Suppressor macrophage treated with lipopolysaccharide for 1 hour (primary cell): ENCODE measurements around the gene TACR1.
"Not testable (repeated sequence)": the region's sequence is repeated elsewhere in the genome, so short reads cannot be mapped to it uniquely, and the experiment has no call there.

Source experiments
- DNase-seq, 3 donors: peaks; one replicate each; pipeline ENCODE4 v3.0.0-alpha.2; 2020 to 2022

The TACR1 gene

DNA sequence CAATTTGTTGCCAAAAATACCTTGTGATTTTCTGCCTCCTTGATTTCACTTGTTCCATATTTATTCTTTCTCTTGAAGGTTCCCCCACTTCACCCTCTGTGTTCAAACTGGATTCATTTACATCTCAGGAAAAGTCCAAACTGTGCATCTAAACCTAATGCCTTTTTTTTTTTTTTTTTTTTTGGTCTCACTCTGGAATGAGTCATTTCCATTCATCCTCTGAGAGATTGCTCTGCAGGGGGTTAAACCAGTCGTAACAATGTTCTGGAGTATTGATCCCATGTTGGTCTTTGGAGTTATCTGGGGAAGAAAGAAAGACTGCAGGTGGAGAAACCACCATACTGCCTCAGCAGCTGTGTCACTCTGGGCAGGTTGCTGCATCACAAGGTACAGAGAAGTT, 119.7 kb downstream of the TACR1 start:
- DNase-seq = no peak

DNA sequence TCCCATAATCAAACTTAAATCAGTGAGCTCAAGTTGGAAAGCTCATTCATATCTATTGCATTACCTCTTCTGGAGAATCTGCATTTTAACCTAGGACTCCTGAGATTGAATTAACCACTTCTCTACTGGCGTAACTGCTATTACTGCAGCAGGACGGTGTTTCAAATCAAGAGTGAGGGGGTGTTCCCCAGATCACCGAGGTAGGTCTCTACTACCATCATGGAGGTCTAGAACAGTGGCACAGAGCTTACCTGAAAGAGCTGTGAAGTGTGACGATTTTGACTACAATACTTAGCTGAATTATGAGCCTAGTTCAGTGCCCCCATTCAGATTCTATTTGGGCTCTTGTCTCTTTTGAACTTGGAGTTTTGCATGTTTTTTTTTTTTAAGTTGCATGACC, 121.4 kb downstream of the TACR1 start:
- no peak for DNase-seq

DNA sequence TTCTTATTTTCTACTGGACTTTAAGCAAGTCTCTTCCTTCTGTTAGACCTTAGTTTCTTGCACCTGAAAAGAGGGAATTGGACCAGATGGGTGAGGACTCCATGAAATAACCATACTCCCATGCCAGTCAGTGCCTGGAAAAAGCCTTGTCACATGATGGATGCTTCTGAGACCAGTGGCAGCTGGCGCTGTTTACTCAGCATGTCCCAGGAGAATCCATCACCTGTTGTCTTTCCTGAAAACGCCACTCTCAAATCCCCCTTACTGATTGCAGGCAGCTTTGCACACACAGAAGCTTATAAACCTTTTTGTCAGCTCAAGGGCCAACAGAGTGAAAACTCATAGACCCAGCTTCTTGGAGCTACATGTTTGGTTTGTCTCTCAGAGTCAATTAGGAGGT, 123.2 kb downstream of the TACR1 start:
- no peak for DNase-seq

DNA sequence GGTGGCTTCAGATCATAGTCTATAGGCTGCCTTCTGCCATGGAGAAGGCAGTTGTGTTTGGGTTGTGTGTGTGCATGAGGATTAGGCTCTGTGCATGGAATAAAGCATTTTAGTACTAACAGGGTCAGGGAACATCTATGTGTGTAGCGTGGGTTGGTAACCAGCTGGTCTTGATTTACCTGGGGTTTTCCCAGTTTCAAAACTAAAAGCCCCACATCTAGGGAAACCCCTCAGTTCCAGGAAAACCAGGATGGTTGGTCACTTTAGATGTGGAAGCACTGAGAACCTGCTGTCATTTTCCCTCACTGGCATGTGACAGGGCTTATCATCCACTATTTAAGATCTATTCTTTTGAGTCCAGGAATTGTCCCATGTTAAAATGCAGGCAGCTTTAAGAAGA, 124.6 kb downstream of the TACR1 start:
- DNase-seq = peak; percentile 8 to 32 (median 24)

DNA sequence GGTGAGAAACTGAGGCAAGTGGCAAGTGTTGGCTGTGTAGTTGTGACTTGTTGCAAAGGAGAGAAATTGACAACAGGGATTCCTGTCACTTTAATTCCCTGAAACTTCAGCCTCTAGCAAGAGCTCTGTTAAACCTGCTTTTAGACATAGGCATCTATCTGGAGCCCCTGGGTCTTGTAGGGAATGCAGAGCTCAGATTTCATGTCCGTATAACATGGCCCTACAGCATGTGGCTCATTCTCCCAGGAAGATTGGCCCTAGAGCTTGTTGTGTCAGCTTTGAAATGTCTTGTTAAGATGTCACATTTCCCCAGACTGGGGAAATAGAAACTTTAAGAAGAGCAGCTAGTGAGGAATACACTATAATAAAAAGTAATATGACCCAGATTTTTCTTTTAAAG, 125.1 kb downstream of the TACR1 start:
- no peak for DNase-seq

DNA sequence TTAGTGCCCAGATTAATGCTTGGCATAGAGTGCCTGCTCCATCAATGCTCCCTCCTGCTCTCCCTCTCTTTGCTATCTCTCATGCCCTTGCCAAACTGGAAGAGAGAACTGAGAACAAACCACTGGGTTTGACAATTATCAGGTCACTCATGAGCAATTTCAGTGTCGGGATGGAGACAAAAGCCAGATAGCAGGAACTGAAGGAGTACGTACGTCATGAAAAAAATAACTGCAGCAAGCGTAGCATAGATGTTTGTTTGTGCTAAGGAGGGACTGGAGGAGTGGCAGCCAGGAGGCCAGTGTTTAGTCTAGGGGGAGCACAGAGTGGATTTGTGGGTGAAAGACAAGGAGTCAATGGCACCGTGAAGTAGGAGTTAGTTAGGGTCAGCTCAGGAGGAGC, 127.6 kb downstream of the TACR1 start:
- DNase-seq = no peak

DNA sequence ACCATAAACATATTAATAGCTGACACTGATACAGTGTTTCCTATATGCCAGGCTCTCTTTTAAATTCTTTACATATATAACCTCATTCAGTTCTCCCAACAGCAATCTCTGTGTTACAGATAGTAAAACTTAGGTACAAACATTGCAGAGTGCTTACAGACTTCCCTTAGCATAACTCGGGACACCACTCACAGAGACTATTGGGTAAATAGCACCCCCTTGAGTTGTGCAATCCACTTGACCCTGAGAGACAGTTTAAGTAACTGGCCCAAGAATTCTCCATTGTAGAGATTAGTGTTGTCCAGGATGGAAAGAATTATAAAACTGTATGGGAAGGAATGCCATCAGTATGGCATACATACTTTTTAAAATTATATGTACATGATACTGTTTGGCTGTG, 130.8 kb downstream of the TACR1 start:
- peak in 1 of 3 donors; percentile 40 for DNase-seq

DNA sequence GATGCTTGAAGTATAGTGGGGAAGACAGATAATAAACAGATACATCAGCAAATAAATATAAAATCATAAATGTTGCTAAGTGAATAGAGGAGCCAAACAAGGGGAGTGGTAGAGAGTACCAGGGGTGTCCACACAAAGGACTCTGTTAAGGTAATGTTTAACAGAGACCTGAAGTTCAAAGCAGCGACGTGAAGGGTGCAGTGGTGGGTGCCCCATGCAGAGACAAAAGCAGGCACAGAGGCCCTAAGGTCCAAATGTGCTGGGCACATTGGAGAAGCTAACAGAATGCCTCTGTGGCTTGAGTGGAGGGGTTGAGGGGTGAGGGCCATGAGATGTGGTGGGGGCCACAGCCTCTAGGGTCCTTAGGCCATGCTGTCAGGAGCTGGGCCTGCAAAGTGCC, 131.8 kb downstream of the TACR1 start:
- no peak for DNase-seq

DNA sequence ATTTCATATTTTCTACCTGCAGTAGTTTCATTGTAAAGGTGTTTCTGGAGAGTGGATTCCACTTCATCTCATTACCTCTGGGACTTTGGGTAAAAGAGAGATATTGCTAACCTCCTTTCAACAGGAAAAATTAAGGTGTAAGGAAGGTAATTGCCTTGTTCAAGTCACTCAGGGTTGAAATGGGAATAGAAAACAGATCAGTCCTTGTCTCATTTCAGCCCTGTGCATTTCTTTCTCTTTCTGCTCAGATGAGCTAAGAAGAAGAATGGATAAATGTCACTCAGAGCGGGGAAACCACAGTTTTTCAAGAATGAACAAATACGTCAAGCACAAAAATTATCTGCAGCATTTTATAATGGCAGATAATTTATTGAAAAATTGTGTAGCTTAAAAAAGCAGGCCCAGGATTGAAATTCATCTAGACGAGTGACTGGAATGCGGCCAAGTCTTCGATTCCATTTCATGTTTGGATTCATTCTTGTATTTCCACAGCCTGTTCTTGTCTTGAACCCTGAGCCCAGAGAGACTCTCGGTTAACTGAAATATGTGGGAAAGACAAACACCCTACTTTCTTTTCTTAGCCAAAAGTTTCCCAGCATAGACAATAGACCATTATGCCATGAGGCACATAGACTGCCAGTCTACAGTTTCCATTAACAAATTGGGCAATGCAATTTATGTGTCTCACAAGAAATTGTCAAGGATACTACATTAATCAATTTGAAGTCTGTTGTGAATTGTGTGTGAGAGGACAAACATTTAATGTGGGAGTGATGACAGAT, 133.0 kb downstream of the TACR1 start:
- DNase-seq = no peak

DNA sequence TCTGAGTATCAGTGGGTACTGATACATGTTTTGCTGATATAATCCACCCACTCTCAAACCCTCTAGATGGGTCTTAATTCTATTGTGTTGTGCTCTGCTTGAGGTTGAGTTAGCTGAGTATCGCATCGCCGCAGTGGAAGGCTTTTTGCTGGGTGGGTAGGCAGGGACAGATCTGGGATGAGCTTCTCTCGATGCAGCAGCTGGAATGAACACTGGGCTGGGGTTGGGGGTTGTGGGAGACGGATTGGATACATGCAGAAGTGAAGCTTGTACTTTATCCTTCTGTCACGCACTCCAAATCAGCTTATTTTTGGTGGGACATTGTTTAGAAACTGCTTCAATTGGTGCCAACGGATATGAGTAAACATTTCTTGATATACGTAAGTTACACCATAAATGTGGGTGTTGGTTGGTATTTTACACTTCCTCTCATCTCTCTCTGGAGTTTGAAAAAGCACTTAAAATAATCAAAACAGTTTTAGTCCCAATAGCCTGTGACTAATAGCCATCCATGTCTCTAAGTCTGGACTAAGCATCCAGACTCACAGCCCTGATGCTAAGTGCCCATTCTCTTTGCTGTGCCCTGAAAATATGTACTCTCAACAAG, 133.8 kb downstream of the TACR1 start:
- DNase-seq = no peak

DNA sequence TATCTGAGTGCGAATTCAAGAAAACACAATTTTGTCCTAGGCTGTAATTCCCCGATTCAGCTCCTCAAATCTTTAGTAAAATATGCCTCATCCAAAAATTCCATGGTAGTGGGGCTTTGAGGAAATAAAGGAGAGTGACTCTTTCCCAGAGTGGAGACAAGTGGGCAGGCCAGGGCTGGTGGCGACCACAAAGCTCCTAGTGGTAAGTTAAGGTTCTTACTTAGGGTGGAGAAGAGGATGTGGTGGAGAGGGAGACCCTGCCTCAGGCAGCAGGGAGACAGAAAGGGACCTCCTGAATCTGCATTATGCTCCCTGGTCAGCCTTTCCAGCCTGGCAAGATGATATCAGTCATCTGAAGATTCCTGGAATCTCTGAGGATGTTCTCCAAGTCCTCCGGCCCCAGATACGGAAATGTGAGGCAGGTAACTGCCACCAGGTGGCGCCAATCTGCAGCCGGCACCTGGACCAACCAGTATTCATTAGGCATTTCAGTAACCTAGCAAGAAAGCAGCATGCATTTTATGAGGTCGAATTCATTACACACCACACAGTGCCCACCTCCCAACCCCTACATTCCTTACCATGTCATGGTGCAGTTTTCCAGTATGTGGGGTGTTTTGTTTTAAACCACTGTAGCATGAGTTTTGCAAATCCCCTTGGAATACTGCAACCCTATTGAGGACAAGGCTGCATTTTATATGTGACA, 134.5 kb downstream of the TACR1 start:
- peak; percentile 63 to 69 (median 68) for DNase-seq

DNA sequence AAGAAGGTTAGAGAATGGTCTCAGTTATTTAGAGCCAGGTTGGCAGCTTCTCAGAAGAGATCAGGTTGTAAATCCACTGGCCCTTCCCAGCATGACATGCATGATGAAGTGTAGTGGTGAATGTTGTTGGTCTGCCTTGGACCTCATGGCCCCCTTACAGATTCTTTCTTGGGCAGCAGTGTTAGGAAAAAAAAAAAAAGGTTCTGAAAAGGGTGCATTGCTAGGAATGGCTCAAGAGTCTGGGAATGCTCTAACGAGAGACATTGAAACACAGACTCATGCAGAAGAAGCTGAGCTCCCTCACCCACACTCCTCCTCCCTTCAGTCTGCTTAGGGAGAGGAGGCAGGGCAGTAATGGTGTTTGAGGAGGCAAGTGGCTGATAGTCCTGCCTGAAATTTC, 135.4 kb downstream of the TACR1 start:
- no peak for DNase-seq

DNA sequence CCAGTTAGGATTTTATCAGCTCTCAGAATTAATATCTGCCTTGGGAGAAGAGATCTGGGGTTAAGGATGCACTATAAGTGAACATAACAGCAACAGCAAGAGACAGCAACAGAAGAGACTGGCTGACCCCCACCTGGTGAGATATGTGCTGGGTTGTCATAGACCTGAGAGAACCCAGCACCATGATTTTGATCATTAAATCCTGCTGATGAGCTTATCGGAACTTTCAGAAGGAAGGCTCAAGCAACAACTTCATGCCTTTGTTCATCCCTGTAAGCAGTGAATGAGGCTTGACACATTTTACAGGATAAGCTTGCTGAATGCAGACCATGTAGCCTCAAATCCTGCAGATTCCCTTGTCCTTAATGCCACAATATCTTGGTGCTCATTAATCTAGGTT, 140.9 kb downstream of the TACR1 start:
- no peak for DNase-seq

DNA sequence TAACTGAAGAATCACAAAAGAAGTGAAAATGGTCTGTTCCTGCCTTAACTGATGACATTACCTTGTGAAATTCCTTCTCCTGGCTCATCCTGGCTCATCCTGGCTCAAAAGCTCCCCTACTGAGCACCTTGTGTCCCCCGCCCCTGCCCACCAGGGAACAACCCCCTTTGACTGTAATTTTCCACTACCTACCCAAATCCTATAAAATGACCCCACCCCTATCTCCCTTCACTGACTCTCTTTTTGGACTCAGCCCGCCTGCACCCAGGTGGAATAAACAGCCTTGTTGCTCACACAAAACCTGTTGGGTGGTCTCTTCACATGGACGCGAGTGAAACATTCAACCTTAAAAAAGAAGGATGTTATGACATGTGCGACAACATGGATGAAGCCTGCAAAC, 142.2 kb downstream of the TACR1 start:
- DNase-seq = not testable (repeated sequence)

DNA sequence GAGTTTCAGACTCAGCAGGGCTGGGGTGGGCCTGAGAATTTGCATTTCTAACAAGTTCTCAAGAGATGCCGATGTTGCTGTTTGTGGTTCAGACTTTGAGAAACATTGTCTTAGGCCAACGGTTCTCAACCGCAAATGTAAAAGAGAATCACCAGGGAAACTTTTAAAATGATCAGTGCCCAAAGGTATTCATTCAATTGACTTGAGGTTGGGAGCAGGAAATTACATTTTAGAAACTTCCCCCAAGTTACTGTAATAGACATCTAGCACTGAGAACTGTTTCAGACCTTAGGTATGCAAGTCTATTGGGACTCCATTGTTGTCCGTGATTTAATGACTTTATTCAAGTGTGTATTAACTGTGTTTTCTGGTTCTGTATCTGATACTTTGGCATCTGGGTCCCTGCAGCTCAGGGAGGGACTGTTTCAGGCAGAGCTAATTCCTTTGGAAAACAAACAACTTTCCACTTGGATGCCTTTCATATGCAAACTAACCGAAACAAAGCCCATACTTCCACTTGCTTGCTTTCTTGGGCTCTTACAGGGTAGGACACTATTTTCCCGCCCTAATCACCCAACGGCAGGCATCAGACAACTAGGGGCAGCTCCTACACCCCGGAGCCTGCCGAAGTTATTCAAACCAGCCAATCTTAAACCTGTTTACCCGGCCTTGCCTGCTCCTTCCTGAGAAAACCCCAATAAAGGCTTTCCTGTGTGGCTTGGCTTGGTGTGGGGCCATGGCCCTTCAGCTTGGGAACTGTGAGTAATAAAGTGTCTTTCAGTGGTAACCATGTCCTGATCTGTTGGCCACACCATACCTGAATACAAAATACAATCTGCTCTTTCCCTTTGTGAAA, 143.3 kb downstream of the TACR1 start:
- DNase-seq = no peak

DNA sequence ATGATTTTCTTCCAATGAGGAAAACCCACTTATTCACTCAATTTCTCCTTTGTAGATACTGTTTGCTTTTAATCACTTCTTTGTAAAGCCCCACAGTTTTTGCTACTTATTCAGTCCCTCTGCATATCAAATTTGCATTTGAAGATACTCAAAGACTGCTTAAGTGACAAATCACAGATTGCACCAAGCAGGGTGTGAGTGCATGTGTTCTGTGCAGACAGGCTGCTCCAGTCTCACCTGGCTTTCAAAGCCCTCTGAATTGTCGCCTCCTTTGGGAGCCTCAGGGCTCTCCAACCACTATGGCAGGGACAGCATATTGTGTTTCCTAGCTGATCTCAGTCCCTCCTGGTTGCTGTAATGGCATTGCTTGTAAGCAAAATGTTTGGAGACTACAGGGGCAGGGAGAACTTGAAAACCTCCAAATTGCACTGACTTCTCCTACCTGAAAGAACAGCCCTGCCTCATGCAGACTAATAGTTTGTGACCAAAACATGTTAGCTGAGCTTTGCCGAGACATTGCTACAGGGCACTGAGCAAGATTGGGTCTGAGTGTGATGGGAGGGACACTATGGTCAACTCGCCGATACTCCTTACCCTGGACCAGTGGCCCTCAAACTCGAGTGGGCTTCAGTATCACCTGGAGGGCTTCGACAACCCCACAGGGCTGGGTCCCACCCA, 144.0 kb downstream of the TACR1 start:
- no peak for DNase-seq

DNA sequence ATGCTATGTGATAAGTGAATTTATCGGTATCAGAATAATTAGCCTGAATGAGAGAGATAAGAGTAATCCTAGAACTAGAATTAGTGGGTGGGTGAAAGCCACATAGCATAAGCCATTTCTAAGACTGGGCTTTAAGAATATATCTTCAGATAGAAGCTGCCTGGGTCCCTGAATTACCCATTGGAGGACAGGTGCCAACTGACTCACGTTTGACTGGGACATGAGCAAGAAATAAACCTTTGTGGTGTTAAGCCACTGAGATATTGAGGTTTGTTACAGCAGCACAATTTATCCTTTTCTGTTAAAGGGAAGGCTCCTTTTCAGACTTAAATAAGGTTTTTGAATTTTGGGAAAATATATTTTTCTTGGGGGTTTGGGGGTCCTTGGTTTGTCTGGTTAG, 145.0 kb downstream of the TACR1 start:
- no peak for DNase-seq

DNA sequence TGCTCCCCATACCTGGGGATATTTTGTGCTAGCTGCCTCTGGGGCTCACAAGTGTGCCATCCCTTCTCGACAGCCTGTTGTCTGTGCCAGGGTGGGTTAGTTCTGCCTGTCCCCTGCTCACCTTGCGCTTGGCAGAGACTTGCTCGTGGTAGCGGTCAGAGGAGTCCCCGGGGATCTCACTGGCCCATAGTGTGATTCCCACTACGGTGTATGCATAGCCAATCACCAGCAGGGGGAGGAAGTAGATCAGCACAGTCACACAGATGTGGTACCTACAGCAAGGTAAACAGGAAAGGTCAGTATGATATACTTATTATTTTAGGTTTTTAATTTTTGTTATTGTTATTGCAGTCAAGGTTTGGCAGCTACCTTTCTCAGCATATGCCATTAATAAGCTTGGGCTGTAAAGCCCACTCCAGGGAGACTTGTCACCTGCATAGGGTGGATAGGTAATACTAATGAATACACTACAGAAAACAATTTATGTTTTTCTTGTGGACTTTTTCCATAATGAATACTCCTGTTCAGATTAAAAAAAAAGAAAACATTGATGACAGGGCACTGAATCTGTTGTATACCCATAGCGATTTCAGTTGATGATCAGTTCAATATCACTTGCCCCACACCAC, 145.7 kb downstream of the TACR1 start:
- DNase-seq = peak in 2 of 3 donors; percentile 21 to 26

DNA sequence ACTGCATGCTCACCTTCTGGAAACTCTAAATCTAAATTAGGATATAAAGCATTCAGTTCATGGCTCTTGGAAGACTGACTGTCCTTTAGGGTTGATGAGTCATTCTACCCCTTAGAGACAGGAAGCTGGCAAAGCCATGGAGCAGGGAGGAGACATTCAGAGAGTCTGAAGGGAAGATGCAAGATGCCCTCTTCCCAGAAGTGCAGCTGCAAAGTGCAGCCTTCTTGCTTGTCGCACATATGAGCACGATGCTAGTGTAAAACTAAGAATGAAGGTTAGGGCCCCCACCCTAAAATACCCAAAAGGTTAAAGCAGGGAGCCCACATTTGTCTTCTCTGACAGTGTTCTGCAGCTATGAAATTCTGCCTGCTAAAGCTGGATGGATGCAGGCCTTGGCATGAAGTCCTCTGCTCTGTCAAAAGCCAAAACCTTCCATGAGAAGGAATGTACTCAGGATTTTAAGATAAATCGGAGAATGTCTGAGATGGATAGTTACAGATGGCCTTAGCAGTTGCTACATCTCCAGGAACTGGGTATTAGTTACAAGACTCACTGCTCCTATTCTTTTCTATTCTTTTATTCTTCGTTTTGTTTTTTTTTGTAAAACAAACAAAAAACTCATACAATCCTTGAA, 151.2 kb downstream of the TACR1 start:
- DNase-seq = peak; percentile 36 to 48 (median 43)

DNA sequence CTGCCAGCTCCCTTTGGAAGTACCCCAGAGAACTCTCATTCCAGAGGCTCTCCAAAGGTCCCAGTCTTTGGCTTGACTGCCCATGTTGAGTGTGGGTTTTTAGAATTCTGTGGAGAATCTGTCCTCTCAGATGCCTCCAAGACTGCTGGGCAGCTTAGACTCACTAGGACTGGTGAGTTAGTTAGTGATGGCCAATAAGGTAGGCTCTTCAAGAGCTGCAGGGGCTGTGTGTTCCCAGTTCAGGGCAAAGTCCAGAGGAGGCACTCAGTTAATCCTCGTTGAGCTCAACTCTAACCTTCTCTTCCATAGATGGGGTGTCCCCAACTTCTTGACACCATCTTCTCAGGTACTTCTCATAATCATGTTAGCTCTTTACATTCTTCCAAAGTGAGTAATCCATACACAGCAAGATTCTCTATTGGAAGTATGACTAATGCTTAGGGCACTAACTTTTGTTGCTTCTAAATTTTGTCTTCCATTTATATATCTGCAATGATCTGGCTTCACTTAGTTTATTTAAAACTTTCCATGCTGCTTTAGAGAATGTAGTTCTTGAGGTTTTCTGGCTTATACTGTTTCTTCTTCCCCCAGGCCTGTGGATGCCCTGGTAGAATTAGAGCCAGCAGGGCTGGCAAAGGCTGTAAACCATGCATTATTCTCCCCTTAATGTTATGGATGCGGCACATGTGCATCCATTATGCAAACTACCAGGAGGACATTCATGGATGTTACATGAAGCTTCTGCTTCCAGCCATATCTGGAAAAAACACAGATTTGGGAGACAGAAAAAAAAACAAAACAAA, 151.9 kb downstream of the TACR1 start:
- DNase-seq = no peak
